GM12875 (cell line): Measurements from ENCODE around the gene TBX15.

Experiments used
- H3K4me3 ChIP-seq: one replicate; pipeline ENCODE4 v1.5.1; 2011; ENCODE audit warnings: low read depth, low read length, control low read depth
- CTCF ChIP-seq: IDR thresholded peaks from 2 replicates; pipeline ENCODE4 v1.5.1; 2011; ENCODE audit warnings: low read depth, mild to moderate bottlenecking, control low read depth, inconsistent platforms, low read length, moderate library complexity, borderline replicate concordance; ENCODE audit not compliant: insufficient read depth

TBX15 gene

GRCh38 chr1:118988186-118989005 lies at the start of gene TBX15:
Gene TBX15, minus strand, starts transcription at chr1:118988343. Its CDS starts 548 bp downstream, at chr1:118987795.
- no peak for TF ChIP-seq CTCF
- no peak within 1 kb of the TSS for H3K4me3 ChIP-seq

GRCh38 chr1:119034359-119034758 lies 46.2 kb upstream of the TBX15 start:
- no peak overlapping the region for H3K4me3 ChIP-seq
- TF ChIP-seq CTCF = no peak

- no peak for TF ChIP-seq CTCF
Observed at GRCh38 chr1:119032986-119033385, 44.8 kb upstream of the TBX15 start.

GRCh38 chr1:119027759-119028158 lies 39.6 kb upstream of the TBX15 start:
- no peak overlapping the region for H3K4me3 ChIP-seq
- TF ChIP-seq CTCF = no peak

More at GRCh38 chr1:119032986-119033385, 44.8 kb upstream of the TBX15 start:
- H3K4me3 ChIP-seq = no peak overlapping the region

GRCh38 chr1:119026956-119027355 lies 38.8 kb upstream of the TBX15 start:
- no peak for TF ChIP-seq CTCF
- H3K4me3 ChIP-seq = no peak overlapping the region

GRCh38 chr1:119015547-119015946 lies 27.4 kb upstream of the TBX15 start:
- no peak overlapping the region for H3K4me3 ChIP-seq
- TF ChIP-seq CTCF = no peak

GRCh38 chr1:119012383-119012782 lies 24.2 kb upstream of the TBX15 start:
- TF ChIP-seq CTCF = no peak
- H3K4me3 ChIP-seq = no peak overlapping the region
